ENCODE results near the gene STAM2.

DNA sequence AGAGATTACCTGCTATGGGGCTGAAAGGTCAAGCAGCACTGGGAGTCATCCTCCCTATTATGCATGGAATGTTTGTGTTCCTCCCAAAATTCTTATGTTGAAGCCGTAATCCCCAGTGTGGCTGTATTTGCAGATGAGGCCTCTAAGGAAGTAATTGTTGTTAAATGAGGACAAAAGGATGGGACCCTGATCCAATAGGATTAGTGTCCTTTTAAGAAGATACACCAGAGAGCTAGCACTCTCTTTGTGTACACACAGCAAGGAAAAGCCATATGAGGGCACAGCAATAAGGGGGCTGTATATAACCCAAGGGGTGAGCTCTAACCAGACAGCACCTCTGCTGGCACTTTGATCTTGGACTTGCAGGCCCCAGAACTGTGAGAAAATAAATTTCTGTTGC lies 18.3 kb downstream of the STAM2 start:
- TF ChIP-seq POLR2A (IDR thresholded peaks at IDR 0.05): no peak
- TF ChIP-seq CTCF (IDR thresholded peaks at IDR 0.05): no peak
